ENCODE results near the gene ZMYND8.
"Not testable (repeated sequence)": the region's sequence is repeated elsewhere in the genome, so short reads cannot be mapped to it uniquely, and the experiment has no call there.

Gene ZMYND8

GRCh38 chr20:47389867-47390347, 33.4 kb upstream of the ZMYND8 start:
- peak; percentile 59 for ATAC-seq (ENCODE audit: low read depth)
- Histone ChIP-seq H3K27me3 (ENCODE audit: insufficient read depth, poor library complexity, severe bottlenecking) (no peaks in the 10 kb centered on the region), H3K36me3 (ENCODE audit: low read depth) (no peaks in the 10 kb centered on the region), H3K4me3 (ENCODE audit: severe bottlenecking) (no peak overlapping the region), H3K4me1 (ENCODE audit: insufficient read depth, poor library complexity, severe bottlenecking) (peaks cover 28% of the 10 kb centered on the region), H3K27ac (ENCODE audit: poor library complexity, severe bottlenecking) (peak overlapping the region; percentile 94), H3K9me3 (ENCODE audit: severe bottlenecking) (peaks cover 2% of the 10 kb centered on the region)
- TF ChIP-seq CTCF (IDR thresholded peaks at IDR 0.05; ENCODE audit: poor library complexity, severe bottlenecking) = no peak
- peak; percentile 91 for DNase-seq (ENCODE audit: low spot score)

GRCh38 chr20:47385968-47386367, 29.5 kb upstream of the ZMYND8 start:
- H3K4me3 ChIP-seq (ENCODE audit: severe bottlenecking); DNase-seq (ENCODE audit: low spot score); H3K27ac ChIP-seq (ENCODE audit: poor library complexity, severe bottlenecking); ATAC-seq (ENCODE audit: low read depth); H3K27me3 ChIP-seq (ENCODE audit: insufficient read depth, poor library complexity, severe bottlenecking); H3K9me3 ChIP-seq (ENCODE audit: severe bottlenecking); H3K36me3 ChIP-seq (ENCODE audit: low read depth): not testable (repeated sequence)
- peaks cover 14% of the 10 kb centered on the region for H3K4me1 ChIP-seq (ENCODE audit: insufficient read depth, poor library complexity, severe bottlenecking)

GRCh38 chr20:47382746-47383415, 26.4 kb upstream of the ZMYND8 start:
- no peak overlapping the region for H3K4me3 ChIP-seq (ENCODE audit: severe bottlenecking)
- peak overlapping the region; percentile 39 for H3K27ac ChIP-seq (ENCODE audit: poor library complexity, severe bottlenecking)
- no peak for TF ChIP-seq CTCF (IDR thresholded peaks at IDR 0.05; ENCODE audit: poor library complexity, severe bottlenecking)
- no peaks in the 10 kb centered on the region for H3K27me3 ChIP-seq (ENCODE audit: insufficient read depth, poor library complexity, severe bottlenecking)
- DNase-seq (ENCODE audit: low spot score) = no peak
- H3K36me3 ChIP-seq (ENCODE audit: low read depth) = no peaks in the 10 kb centered on the region
- H3K4me1 ChIP-seq (ENCODE audit: insufficient read depth, poor library complexity, severe bottlenecking) = peaks cover 5% of the 10 kb centered on the region
- ATAC-seq (ENCODE audit: low read depth) = no peak
- no peaks in the 10 kb centered on the region for H3K9me3 ChIP-seq (ENCODE audit: severe bottlenecking)

GRCh38 chr20:47380481-47380880, 24.0 kb upstream of the ZMYND8 start:
- no peaks in the 10 kb centered on the region for H3K36me3 ChIP-seq (ENCODE audit: low read depth)
- peaks cover 19% of the 10 kb centered on the region for H3K4me1 ChIP-seq (ENCODE audit: insufficient read depth, poor library complexity, severe bottlenecking)
- H3K4me3 ChIP-seq (ENCODE audit: severe bottlenecking) = no peak overlapping the region
- DNase-seq (ENCODE audit: low spot score) (no peak), ATAC-seq (ENCODE audit: low read depth) (no peak)
- H3K27me3 ChIP-seq (ENCODE audit: insufficient read depth, poor library complexity, severe bottlenecking) = no peaks in the 10 kb centered on the region
- no peaks in the 10 kb centered on the region for H3K9me3 ChIP-seq (ENCODE audit: severe bottlenecking)
- no peak for TF ChIP-seq CTCF (IDR thresholded peaks at IDR 0.05; ENCODE audit: poor library complexity, severe bottlenecking)
- H3K27ac ChIP-seq (ENCODE audit: poor library complexity, severe bottlenecking) = peak overlapping the region; percentile 4

- Histone ChIP-seq H3K9me3 (ENCODE audit: severe bottlenecking) (no peaks in the 10 kb centered on the region), H3K4me3 (ENCODE audit: severe bottlenecking) (no peak overlapping the region), H3K27ac (ENCODE audit: poor library complexity, severe bottlenecking) (no peak overlapping the region), H3K4me1 (ENCODE audit: insufficient read depth, poor library complexity, severe bottlenecking) (peaks cover 16% of the 10 kb centered on the region), H3K36me3 (ENCODE audit: low read depth) (no peaks in the 10 kb centered on the region), H3K27me3 (ENCODE audit: insufficient read depth, poor library complexity, severe bottlenecking) (no peaks in the 10 kb centered on the region)
- ATAC-seq (ENCODE audit: low read depth) (no peak), DNase-seq (ENCODE audit: low spot score) (no peak)
- TF ChIP-seq CTCF (IDR thresholded peaks at IDR 0.05; ENCODE audit: poor library complexity, severe bottlenecking) = no peak
Measured at GRCh38 chr20:47379433-47380150, 23.1 kb upstream of the ZMYND8 start.

Data from RWPE2 (cell line).